ENCODE results near the gene PGAM1.

Gene PGAM1

GRCh38 chr10:97459111-97459510 is 33.1 kb downstream of the PGAM1 start:
- H3K9me3 ChIP-seq (ENCODE audit: control insufficient read depth, low read length): no peaks in the 10 kb centered on the region
- H3K79me2 ChIP-seq: no peaks in the 10 kb centered on the region
- no peak overlapping the region for H3K9ac ChIP-seq
- no peak overlapping the region for H2AFZ ChIP-seq
- H3K27me3 ChIP-seq (ENCODE audit: control insufficient read depth, insufficient read depth, low read length): no peaks in the 10 kb centered on the region
- peaks cover 2% of the 10 kb centered on the region for H3K4me1 ChIP-seq
- no peak for TF ChIP-seq CTCF (IDR thresholded peaks at IDR 0.05)
- H3K4me2 ChIP-seq (ENCODE audit: low read length): no peak overlapping the region
- no peak overlapping the region for H3K27ac ChIP-seq
- H3K36me3 ChIP-seq (ENCODE audit: control insufficient read depth, insufficient read depth, low read length): no peaks in the 10 kb centered on the region
- no peak overlapping the region for H3K4me3 ChIP-seq (ENCODE audit: low read depth, low read length)

- no peak overlapping the region for H2AFZ ChIP-seq
- TF ChIP-seq CTCF (IDR thresholded peaks at IDR 0.05): no peak
- no peaks in the 10 kb centered on the region for H3K4me1 ChIP-seq
- H3K4me3 ChIP-seq (ENCODE audit: low read depth, low read length): no peak overlapping the region
- H3K9me3 ChIP-seq (ENCODE audit: control insufficient read depth, low read length): no peaks in the 10 kb centered on the region
- no peak overlapping the region for H3K27ac ChIP-seq
- H3K9ac ChIP-seq: no peak overlapping the region
- H3K27me3 ChIP-seq (ENCODE audit: control insufficient read depth, insufficient read depth, low read length): no peaks in the 10 kb centered on the region
- no peaks in the 10 kb centered on the region for H3K36me3 ChIP-seq (ENCODE audit: control insufficient read depth, insufficient read depth, low read length)
- H3K79me2 ChIP-seq: no peaks in the 10 kb centered on the region
- H3K4me2 ChIP-seq (ENCODE audit: low read length): no peak overlapping the region
Observed at GRCh38 chr10:97459933-97460332, 33.9 kb downstream of the PGAM1 start.

- Histone ChIP-seq H3K79me2 (no peaks in the 10 kb centered on the region), H3K9ac (no peak overlapping the region), H3K27ac (no peak overlapping the region), H3K36me3 (ENCODE audit: control insufficient read depth, insufficient read depth, low read length) (no peaks in the 10 kb centered on the region), H3K9me3 (ENCODE audit: control insufficient read depth, low read length) (no peaks in the 10 kb centered on the region), H3K4me3 (ENCODE audit: low read depth, low read length) (no peak overlapping the region), H3K27me3 (ENCODE audit: control insufficient read depth, insufficient read depth, low read length) (no peaks in the 10 kb centered on the region), H2AFZ (no peak overlapping the region), H3K4me1 (no peaks in the 10 kb centered on the region), H3K4me2 (ENCODE audit: low read length) (no peak overlapping the region)
- no peak for TF ChIP-seq CTCF (IDR thresholded peaks at IDR 0.05)
Observed at GRCh38 chr10:97462309-97462708, 36.3 kb downstream of the PGAM1 start.

GRCh38 chr10:97463363-97464132 is 37.6 kb downstream of the PGAM1 start:
- Histone ChIP-seq H3K4me3 (ENCODE audit: low read depth, low read length) (no peak overlapping the region), H3K27me3 (ENCODE audit: control insufficient read depth, insufficient read depth, low read length) (no peaks in the 10 kb centered on the region), H3K9ac (no peak overlapping the region), H3K36me3 (ENCODE audit: control insufficient read depth, insufficient read depth, low read length) (no peaks in the 10 kb centered on the region), H3K9me3 (ENCODE audit: control insufficient read depth, low read length) (no peaks in the 10 kb centered on the region), H3K27ac (no peak overlapping the region), H2AFZ (no peak overlapping the region), H3K4me1 (no peaks in the 10 kb centered on the region), H3K79me2 (no peaks in the 10 kb centered on the region), H3K4me2 (ENCODE audit: low read length) (no peak overlapping the region)
- peak; percentile 84 for TF ChIP-seq CTCF (IDR thresholded peaks at IDR 0.05)

GRCh38 chr10:97464226-97464625 is 38.2 kb downstream of the PGAM1 start:
- Histone ChIP-seq H3K27ac (no peak overlapping the region), H3K4me3 (ENCODE audit: low read depth, low read length) (no peak overlapping the region), H3K27me3 (ENCODE audit: control insufficient read depth, insufficient read depth, low read length) (no peaks in the 10 kb centered on the region), H3K36me3 (ENCODE audit: control insufficient read depth, insufficient read depth, low read length) (no peaks in the 10 kb centered on the region), H3K79me2 (no peaks in the 10 kb centered on the region), H3K9ac (no peak overlapping the region), H3K9me3 (ENCODE audit: control insufficient read depth, low read length) (no peaks in the 10 kb centered on the region), H3K4me1 (no peaks in the 10 kb centered on the region), H2AFZ (no peak overlapping the region), H3K4me2 (ENCODE audit: low read length) (no peak overlapping the region)
- TF ChIP-seq CTCF (IDR thresholded peaks at IDR 0.05): no peak

Measured in parathyroid adenoma (tissue), 2 donors.